HepG2 (cell line): ENCODE measurements around the gene PSG3.
"Not testable (repeated sequence)": the region's sequence is repeated elsewhere in the genome, so short reads cannot be mapped to it uniquely, and the experiment has no call there.

Source experiments
- CTCF ChIP-seq: sonication (generic); formaldehyde crosslinking; IDR thresholded peaks from 2 replicates; pipeline ENCODE4 v1.5.0; 2020; ENCODE audit warnings: mild to moderate bottlenecking, missing genetic modification reagents, moderate library complexity
- FOXK2 ChIP-seq: fragments of 450-650 bp; IDR thresholded peaks from 2 replicates; pipeline ENCODE4 v1.6.1; 2016
- HNF4A ChIP-seq: sonication (generic); formaldehyde crosslinking; IDR thresholded peaks from 2 replicates; pipeline ENCODE4 v1.4.0; 2020; ENCODE audit warnings: missing genetic modification reagents
- SMC3 ChIP-seq: IDR thresholded peaks from 2 replicates; pipeline ENCODE4 v1.6.1; 2011; ENCODE audit warnings: low read length, improper control_type of control experiment
- STAT6 ChIP-seq: sonication (generic); formaldehyde crosslinking; IDR thresholded peaks from 2 replicates; pipeline ENCODE4 v1.4.0; 2020; ENCODE audit warnings: missing genetic modification reagents, mild to moderate bottlenecking, borderline replicate concordance
- TAF1 ChIP-seq: sonication (generic); formaldehyde crosslinking; IDR thresholded peaks from 2 replicates; pipeline ENCODE4 v1.4.0; 2020; ENCODE audit warnings: missing genetic modification reagents
- TBP ChIP-seq: sonication (generic); formaldehyde crosslinking; IDR thresholded peaks from 2 replicates; pipeline ENCODE4 v1.5.0; 2020; ENCODE audit warnings: missing genetic modification reagents
- ZNF460 ChIP-seq: sonication (generic); formaldehyde crosslinking; IDR thresholded peaks from 2 replicates; pipeline ENCODE4 v1.5.1; 2020; ENCODE audit warnings: missing genetic modification reagents, mild to moderate bottlenecking, borderline replicate concordance
- ZNF709 ChIP-seq: sonication (generic); formaldehyde crosslinking; IDR thresholded peaks from 2 replicates; pipeline ENCODE4 v1.5.0; 2020; ENCODE audit warnings: mild to moderate bottlenecking, missing genetic modification reagents

GRCh38 chr19:42728341-42728740 lies 11.9 kb downstream of the PSG3 start:
- not testable (repeated sequence) for TF ChIP-seq TAF1 (CRISPR knock-in tag); FOXK2; HNF4A; ZNF709; TBP; ZNF460 (CRISPR knock-in tag); CTCF; STAT6 (CRISPR knock-in tag); SMC3
